Activated CD8-positive, alpha-beta memory T cell treated with anti-CD3 and anti-CD28 coated beads for 48 hours (primary cell): ENCODE data around the gene CAMKMT.

Source experiments
- DNase-seq, 3 experiments: peaks; one replicate each; pipeline ENCODE4 v3.0.0-alpha.2; 2020; ENCODE audit warnings: low read depth in 2 of 3, low spot score in 2 of 3

The CAMKMT gene

DNA sequence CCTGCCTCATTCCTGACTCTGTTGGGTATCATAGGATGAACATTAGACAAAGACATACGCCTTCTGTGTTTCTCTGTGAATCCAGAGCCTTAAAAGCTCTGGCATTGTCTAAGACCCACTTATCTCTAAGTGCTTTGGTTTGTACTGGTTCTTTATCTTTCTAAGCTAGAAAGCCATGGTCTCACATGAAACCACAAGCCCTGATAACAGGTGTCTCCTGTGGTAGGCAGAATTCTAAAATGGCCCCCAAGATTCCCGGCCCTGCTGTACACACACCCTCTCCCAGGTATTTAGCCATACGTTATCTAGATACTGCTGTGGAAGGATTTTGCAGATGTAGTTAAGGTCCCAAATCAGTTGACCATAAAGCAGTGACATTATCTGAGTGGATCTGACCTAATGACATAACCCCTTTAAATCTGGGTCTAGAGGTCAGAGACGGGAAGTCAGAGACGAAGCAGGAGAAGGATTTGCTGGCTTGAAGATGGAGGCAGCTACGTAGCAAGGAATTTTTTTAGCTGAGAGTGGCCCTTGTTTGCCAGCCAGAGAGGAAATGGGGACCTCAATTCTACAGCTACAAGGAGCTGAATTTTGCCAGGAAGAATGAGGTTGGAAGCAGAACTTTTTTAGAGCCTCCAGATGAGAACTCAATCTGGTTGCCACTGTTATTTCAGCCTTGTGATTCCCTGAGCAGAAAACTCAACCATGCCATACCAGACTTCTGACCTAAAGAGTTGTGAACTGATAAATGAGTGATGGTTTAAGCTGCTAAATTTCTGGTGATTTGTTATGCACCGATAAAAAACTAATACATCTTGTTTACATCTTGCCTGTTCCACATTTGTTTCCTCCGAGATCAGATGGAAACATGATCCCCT is 186.7 kb downstream of the CAMKMT start:
- no peak for DNase-seq

DNA sequence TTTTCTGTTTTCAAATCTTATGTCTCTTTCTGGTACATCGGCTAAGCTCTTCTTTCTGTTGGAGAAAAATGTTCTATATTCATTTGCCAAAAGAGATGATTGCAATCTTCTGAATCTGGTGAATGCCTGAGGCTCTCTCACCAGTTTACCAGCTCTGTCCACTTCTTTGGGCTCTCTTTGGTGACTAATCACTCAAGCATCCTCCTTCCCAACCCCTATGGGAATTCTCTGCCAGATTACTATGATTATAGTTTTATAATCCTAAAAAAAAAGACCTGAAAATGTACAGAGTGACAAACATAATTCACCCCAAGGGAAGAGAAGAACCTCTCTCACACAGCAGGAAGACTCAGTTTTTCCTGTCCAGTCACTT is 187.3 kb downstream of the CAMKMT start:
- DNase-seq = no peak

DNA sequence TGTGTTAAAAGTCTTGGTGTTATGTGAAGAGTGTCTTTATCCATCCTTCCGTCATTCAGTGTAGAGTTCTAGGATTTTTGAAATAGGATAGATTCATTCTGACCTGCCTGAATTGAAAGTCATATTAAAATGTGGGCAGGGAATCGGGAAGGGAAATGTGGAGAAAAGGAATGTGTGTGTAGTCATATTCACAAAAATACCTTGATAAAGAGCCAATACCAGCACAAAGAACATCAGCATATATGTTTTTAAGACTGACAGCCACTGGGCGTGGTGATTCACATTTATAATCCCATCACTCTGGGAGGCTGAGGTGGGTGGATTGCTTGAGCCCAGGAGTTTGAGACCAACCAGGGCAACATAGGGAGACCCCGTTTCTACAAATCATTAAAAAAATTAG is 188.1 kb downstream of the CAMKMT start:
- DNase-seq = no peak

GRCh38 chr2:44550561-44550960 is 188.8 kb downstream of the CAMKMT start:
- no peak for DNase-seq

DNA sequence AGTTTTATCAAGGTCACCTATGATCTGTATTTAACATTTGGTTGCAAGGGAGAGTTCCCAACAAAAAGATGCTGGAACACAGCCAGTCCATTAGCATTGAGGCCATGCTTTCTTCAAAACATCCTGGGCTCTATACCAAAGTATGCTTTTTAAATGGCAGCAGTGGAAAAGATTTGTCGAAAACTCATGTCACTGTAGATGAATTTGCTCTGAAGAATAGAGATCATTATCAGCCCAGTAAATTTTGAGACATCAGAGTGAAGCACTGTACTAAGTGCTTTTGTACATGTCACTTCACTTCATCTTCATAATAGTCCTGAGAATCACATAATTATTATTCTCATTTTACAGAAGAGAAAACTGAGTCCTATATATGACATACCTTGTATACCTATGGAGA is 189.8 kb downstream of the CAMKMT start:
- DNase-seq = no peak

DNA sequence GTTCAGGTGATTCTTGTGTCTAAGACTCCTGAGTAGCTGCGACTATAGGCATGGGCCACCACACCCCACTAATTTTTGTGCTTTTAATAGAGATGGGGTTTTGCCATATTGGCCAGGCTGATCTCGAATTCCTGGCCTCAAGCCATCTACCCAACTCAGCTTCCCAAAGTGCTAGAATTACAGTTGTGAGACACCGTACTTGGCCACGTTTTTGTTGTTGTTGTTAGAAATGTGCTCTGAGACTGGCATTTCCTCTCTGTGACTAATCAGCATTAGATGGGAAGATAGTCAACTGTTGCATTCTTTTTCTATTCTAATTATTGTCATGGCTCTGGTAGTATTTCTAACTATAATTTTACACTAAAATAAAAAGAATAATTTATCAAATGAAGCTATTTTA is 191.7 kb downstream of the CAMKMT start:
- no peak for DNase-seq

GRCh38 chr2:44555700-44556099 is 194.0 kb downstream of the CAMKMT start:
- DNase-seq = no peak

DNA sequence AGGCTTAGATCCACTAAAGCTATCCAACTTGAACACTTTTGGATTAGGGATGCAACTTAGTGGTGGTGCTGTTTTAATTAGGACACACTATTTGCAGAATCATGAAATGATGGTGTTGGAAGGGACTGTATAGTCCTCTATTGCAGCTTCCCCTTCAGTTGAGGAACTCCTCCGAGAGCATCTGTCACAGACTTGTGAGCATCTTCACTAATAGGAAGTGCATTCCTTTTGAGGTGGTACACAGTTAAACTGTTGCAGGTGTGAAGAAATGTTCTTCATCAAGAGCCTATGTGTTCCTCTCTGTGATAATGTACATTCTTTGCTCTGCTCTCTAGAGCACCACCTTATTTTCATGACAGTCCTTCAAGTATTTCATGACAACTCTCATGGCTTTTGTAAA is 197.4 kb downstream of the CAMKMT start:
- DNase-seq = no peak

DNA sequence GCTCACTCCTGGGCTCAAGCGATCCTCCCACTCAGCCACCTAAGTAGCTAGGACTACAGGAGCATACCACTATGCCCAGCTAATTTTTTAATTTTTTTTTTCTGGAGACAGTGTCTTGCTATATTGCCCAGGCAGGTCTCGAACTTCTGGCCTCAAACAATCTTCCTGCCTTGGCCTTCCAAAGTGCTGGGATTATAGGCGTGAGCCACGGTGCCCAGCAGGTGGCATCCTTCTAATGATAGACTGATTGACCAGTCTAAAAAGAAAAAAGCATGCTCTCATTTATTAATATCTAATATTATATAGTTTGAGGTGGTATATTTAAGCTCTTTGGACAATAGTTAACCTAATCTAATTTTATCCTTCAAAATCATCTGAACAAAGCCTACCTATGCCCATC is 198.6 kb downstream of the CAMKMT start:
- DNase-seq = no peak

DNA sequence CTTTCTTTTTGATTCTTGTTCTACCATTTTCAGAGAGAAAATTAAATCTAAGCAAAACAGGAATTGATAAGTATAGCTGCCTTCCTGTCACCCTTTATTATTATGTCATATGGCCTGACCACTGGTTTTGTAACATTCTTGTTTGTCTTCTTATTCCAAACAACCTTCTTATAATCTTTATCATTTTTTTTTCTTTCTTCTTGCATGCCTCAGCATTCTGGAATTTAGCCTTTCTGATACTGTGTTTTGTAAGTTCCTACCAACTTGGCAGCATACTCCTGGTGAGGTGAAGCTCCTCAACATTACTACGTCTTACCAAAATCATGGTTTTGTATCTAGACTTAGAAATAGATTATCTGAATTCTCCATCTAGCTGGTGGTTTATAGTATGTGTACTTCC is 199.2 kb downstream of the CAMKMT start:
- DNase-seq = no peak

DNA sequence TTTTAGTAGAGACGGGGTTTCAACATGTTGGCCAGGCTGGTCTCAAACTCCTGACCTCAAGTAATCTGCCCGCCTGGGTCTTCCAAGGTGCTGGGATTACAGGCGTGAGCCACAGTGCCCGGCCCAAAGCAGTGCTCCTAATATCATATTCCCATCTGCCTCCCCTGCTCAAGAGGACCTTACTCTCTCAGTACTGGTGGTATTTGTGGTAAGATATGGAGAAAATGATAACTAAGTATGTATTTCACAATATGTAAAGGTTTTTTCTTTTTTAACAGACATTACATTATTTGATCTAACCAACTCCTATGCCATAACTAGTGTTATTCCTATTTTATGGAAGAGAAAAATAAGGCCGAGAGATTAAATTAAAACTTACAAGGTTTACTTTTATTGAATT is 201.0 kb downstream of the CAMKMT start:
- DNase-seq = no peak

GRCh38 chr2:44564752-44565151 is 203.0 kb downstream of the CAMKMT start:
- DNase-seq = no peak

- no peak for DNase-seq
These were observed 204.3 kb downstream of the CAMKMT start for GRCh38 chr2:44566059-44566458.

DNA sequence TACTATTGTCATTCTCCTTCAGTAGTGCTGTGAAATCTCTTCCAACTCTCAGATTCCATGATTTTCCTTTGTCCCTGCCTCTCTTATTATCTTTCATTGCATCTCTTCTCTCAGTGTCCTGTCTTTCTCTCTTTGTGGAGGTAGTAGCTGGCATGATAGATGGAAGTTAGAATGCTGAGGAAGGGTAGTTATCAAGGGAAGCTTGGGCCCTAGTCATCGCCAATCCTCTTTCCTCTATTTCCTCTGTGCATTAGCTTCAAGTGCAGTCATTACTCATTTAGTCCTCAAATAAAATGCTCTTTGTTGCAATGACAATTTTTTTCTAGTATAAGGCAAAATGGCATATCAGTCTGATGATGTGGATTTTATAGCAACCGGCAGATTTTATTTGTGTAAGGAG is 207.7 kb downstream of the CAMKMT start:
- no peak for DNase-seq

GRCh38 chr2:44570271-44570670 is 208.5 kb downstream of the CAMKMT start:
- DNase-seq = no peak

- DNase-seq = no peak
These were observed 209.0 kb downstream of the CAMKMT start for GRCh38 chr2:44570777-44571176.

- no peak for DNase-seq
These were observed 210.6 kb downstream of the CAMKMT start for GRCh38 chr2:44572196-44572900.

GRCh38 chr2:44573996-44574395 is 212.2 kb downstream of the CAMKMT start:
- no peak for DNase-seq

GRCh38 chr2:44578471-44579093 is 216.8 kb downstream of the CAMKMT start:
- DNase-seq = no peak

GRCh38 chr2:44579115-44579836 is 217.5 kb downstream of the CAMKMT start:
- no peak for DNase-seq

DNA sequence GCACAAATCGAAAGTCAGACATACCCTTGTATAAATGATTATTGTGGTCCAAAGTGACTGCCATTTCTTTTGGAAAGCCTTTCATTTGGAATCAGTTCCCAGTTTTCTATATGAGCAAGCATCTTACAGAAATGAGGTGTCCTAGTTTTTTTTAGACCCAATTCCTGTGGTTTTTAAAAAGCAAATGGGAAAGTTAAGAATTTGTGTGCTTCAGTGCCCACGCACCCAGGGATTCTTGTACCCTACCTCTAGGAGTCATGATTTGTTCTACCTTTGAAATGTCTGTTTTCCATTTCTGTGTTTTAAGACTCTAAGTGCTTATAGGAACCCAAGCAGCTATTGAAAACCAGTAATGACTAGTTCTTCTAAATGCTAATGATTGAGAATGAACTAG is 218.1 kb downstream of the CAMKMT start:
- DNase-seq = no peak
